Colonic mucosa (tissue), 4 donors: ENCODE results near the gene CTSO. TPM values are rescaled to one million over a fixed set of nuclear protein-coding genes. Genes with fewer than 3 reads are reported as not detected.

ENCODE experiments used
- DNase-seq: peaks from one replicate; pipeline ENCODE4 v3.0.0-alpha.2; 2020
- H3K27ac ChIP-seq: fragments of 200-600 bp; one replicate; pipeline ENCODE4 v1.8.0; 2021
- H3K27me3 ChIP-seq: fragments of 200-600 bp; one replicate; pipeline ENCODE4 v1.8.0; 2021
- H3K36me3 ChIP-seq: fragments of 200-600 bp; one replicate; pipeline ENCODE4 v1.8.0; 2021
- H3K4me1 ChIP-seq: fragments of 200-600 bp; one replicate; pipeline ENCODE4 v1.8.0; 2021; ENCODE audit warnings: mild to moderate bottlenecking
- H3K4me3 ChIP-seq: fragments of 200-600 bp; one replicate; pipeline ENCODE4 v1.8.0; 2021
- H3K9ac ChIP-seq, 2 donors: one replicate each; pipeline ENCODE4 v1.7.0; 2013; ENCODE audit warnings: control low read depth in 2 of 2, low read depth in 2 of 2, low read length in 2 of 2
- H3K9me3 ChIP-seq: fragments of 200-600 bp; one replicate; pipeline ENCODE4 v1.8.0; 2021
- CTCF ChIP-seq: fragments of 200-600 bp; IDR thresholded peaks from one replicate; pipeline ENCODE4 v1.8.0; 2022; ENCODE audit warnings: antibody characterized with exemption, mild to moderate bottlenecking
- intact Hi-C: fragments of 100-400 bp; cut with DNase I; formaldehyde crosslinking; loops from one replicate; pipeline ENCODE4 v1.14.1; 2022
- total RNA-seq, 2 donors: library from RNA; stranded (reverse); fragmentation: NEBNext Ultra II Directional in 1 of 2; extraction: Animal tissue kit (Norgen Biotek cat#: 25700) in 1 of 2; gene quantifications; one replicate each; pipeline ENCODE4 v1.2.1, GENCODE V29; 2021
- donor health status: healthy.
- donor health status: DM: no; HTN: no; CAD: no.
- donor health status: DM: no; HTN: no; CAD: no.

Gene CTSO
- total RNA-seq, 2 donors from 2014 or later: 3.3 to 14.7 TPM

GRCh38 chr4:155962767-155963166 lies 9.1 kb upstream of the CTSO start:
- Histone ChIP-seq H3K4me3 (no peak overlapping the region), H3K9me3 (no peaks in the 10 kb centered on the region), H3K27me3 (no peaks in the 10 kb centered on the region), H3K9ac (no peak overlapping the region), H3K4me1 (no peaks in the 10 kb centered on the region), H3K36me3 (no peaks in the 10 kb centered on the region), H3K27ac (no peak overlapping the region)
- TF ChIP-seq CTCF: no peak
- intact Hi-C loops: no loop called here
- no peak for DNase-seq

GRCh38 chr4:155961575-155961974 lies 7.9 kb upstream of the CTSO start:
- TF ChIP-seq CTCF: no peak
- H3K9ac ChIP-seq: no peak overlapping the region
- no peaks in the 10 kb centered on the region for H3K36me3 ChIP-seq
- H3K4me1 ChIP-seq: no peaks in the 10 kb centered on the region
- no peaks in the 10 kb centered on the region for H3K9me3 ChIP-seq
- DNase-seq: no peak
- H3K27me3 ChIP-seq: no peaks in the 10 kb centered on the region
- intact Hi-C loops: no loop called here
- no peak overlapping the region for H3K4me3 ChIP-seq
- H3K27ac ChIP-seq: no peak overlapping the region

- intact Hi-C loops: no loop called here
- Histone ChIP-seq H3K27me3 (no peaks in the 10 kb centered on the region), H3K4me1 (no peaks in the 10 kb centered on the region), H3K27ac (no peak overlapping the region), H3K36me3 (no peaks in the 10 kb centered on the region), H3K9ac (no peak overlapping the region), H3K4me3 (no peak overlapping the region), H3K9me3 (no peaks in the 10 kb centered on the region)
- no peak for DNase-seq
- TF ChIP-seq CTCF: no peak
Measured at GRCh38 chr4:155960522-155960921, 6.9 kb upstream of the CTSO start.

- no peak overlapping the region for H3K9ac ChIP-seq
- TF ChIP-seq CTCF: no peak
- no peak for DNase-seq
- H3K27ac ChIP-seq: no peak overlapping the region
- no peaks in the 10 kb centered on the region for H3K27me3 ChIP-seq
- H3K36me3 ChIP-seq: no peaks in the 10 kb centered on the region
- intact Hi-C loops: loop anchor here (10.0 kb wide), 1 partner anchor 515 kb away; no protein-coding TSS in a partner anchor
- no peaks in the 10 kb centered on the region for H3K9me3 ChIP-seq
- H3K4me3 ChIP-seq: no peak overlapping the region
- H3K4me1 ChIP-seq: peaks cover 3% of the 10 kb centered on the region
Measured at GRCh38 chr4:155959417-155959816, 5.8 kb upstream of the CTSO start.

- Histone ChIP-seq H3K27me3 (no peaks in the 10 kb centered on the region), H3K27ac (no peak overlapping the region), H3K9ac (no peak overlapping the region), H3K36me3 (no peaks in the 10 kb centered on the region), H3K4me3 (no peak overlapping the region), H3K4me1 (peaks cover 7% of the 10 kb centered on the region), H3K9me3 (no peaks in the 10 kb centered on the region)
- DNase-seq: no peak
- TF ChIP-seq CTCF: no peak
- intact Hi-C loops: loop anchor here (10.0 kb wide), 1 partner anchor 512 kb away; no protein-coding TSS in a partner anchor
Measured at GRCh38 chr4:155956461-155956860, 2.8 kb upstream of the CTSO start.
